OCI-LY7 (cell line): ENCODE measurements around the gene RAB29. TPM values are rescaled to one million over a fixed set of nuclear protein-coding genes. Genes with fewer than 3 reads are reported as not detected.

Source experiments
- BruUV-seq: library from RNA; stranded (reverse); fragments of 400-500 nt; replicated peaks from 2 replicates; lab custom pipeline; 2021; lab: Mats Ljungman, UMichigan
- CTCF ChIA-PET: fragments of 300-600 bp; sonication (Branson Sonifier 250); formaldehyde crosslinking; loops from one replicate; lab custom pipeline; 2022; ENCODE audit warnings: antibody characterized with exemption; ENCODE audit not compliant: unreplicated experiment; lab: Charles Lee
- POLR2A ChIA-PET: fragments of 300-600 bp; sonication (Branson Sonifier 250); formaldehyde crosslinking; loops from one replicate; lab custom pipeline; 2022; ENCODE audit warnings: antibody characterized with exemption; lab: Charles Lee
- DNase-seq: peaks from one replicate; pipeline ENCODE4 v3.0.0-alpha.2; 2015; ENCODE audit warnings: low spot score
- H2AFZ ChIP-seq: fragments of 200-600 bp; sonication (generic), shearing (Covaris generic); 2 replicates; pipeline ENCODE4 v1.6.1; 2014; ENCODE audit warnings: mild to moderate bottlenecking, antibody characterized with exemption, low read length, moderate library complexity
- H3K27ac ChIP-seq: fragments of 200-600 bp; sonication (generic); 2 replicates; pipeline ENCODE4 v1.5.1; 2014; ENCODE audit warnings: mixed run types, low read depth, mild to moderate bottlenecking, moderate library complexity, low read length, inconsistent platforms; ENCODE audit not compliant: poor library complexity, severe bottlenecking
- H3K36me3 ChIP-seq: fragments of 200-600 bp; sonication (generic); 2 replicates; pipeline ENCODE4 v1.6.1; 2014; ENCODE audit warnings: mild to moderate bottlenecking, antibody characterized with exemption, low read length, moderate library complexity, mixed read lengths; ENCODE audit not compliant: insufficient read depth
- H3K4me1 ChIP-seq: fragments of 200-600 bp; sonication (generic); 2 replicates; pipeline ENCODE4 v1.5.1; 2014; ENCODE audit warnings: mild to moderate bottlenecking, low read length; ENCODE audit not compliant: insufficient read depth, poor library complexity, severe bottlenecking
- H3K4me2 ChIP-seq: fragments of 200-600 bp; sonication (generic); 2 replicates; pipeline ENCODE4 v1.6.1; 2014; ENCODE audit warnings: mild to moderate bottlenecking, low read length
- H3K4me3 ChIP-seq: fragments of 200-600 bp; sonication (generic); 2 replicates; pipeline ENCODE4 v1.5.1; 2014; ENCODE audit warnings: mild to moderate bottlenecking, low read depth, low read length; ENCODE audit not compliant: poor library complexity, severe bottlenecking
- H3K79me2 ChIP-seq: fragments of 200-600 bp; sonication (generic); 2 replicates; pipeline ENCODE4 v1.6.1; 2016; ENCODE audit warnings: low read depth, mild to moderate bottlenecking, low read length, moderate library complexity, mixed read lengths; ENCODE audit not compliant: insufficient read depth
- H3K9me2 ChIP-seq: fragments of 200-600 bp; sonication (generic); 2 replicates; pipeline ENCODE4 v1.6.1; 2016; ENCODE audit warnings: mild to moderate bottlenecking, low read length, mixed read lengths; ENCODE audit not compliant: insufficient read depth
- H3K9me3 ChIP-seq: fragments of 200-600 bp; sonication (generic); 2 replicates; pipeline ENCODE4 v1.6.1; 2014; ENCODE audit warnings: mild to moderate bottlenecking, mixed run types, low read length, mixed read lengths
- H4K20me1 ChIP-seq: fragments of 200-600 bp; sonication (generic); 2 replicates; pipeline ENCODE4 v1.6.1; 2014; ENCODE audit warnings: mild to moderate bottlenecking, antibody characterized with exemption, low read length, moderate library complexity, mixed read lengths; ENCODE audit not compliant: insufficient read depth
- CTCF ChIP-seq: fragments of 200-600 bp; sonication (generic); conservative IDR thresholded peaks from 2 replicates; pipeline ENCODE4 v1.5.1; 2014; ENCODE audit warnings: mild to moderate bottlenecking, antibody characterized with exemption, low read length, moderate library complexity, mixed read lengths
- EZH2phosphoT487 ChIP-seq: fragments of 200-600 bp; sonication (generic); IDR thresholded peaks from 2 replicates; pipeline ENCODE4 v1.6.1; 2018; ENCODE audit warnings: low read depth, borderline replicate concordance, mild to moderate bottlenecking, mixed run types, antibody characterized with exemption, low read length, moderate library complexity, mixed read lengths
- intact Hi-C: fragments of 100-400 bp; cut with micrococcal nuclease; formaldehyde crosslinking; loops from one replicate; pipeline ENCODE4 v1.10.0; 2022; ENCODE audit not compliant: unreplicated experiment
- total RNA-seq, 2 experiments: library from RNA; depleted of rRNA in 1 of 2; stranded (reverse); fragments of >200 nt in 1 of 2; shearing (Covaris generic) in 1 of 2; gene quantifications; 2 replicates each; pipeline ENCODE4 v1.2.3, GENCODE V29; 2014 to 2022

Gene RAB29
- total RNA-seq, 2 experiments from 2014 or later, result 5.9 to 7.8 TPM

GRCh38 chr1:205754857-205755256 is 20.4 kb downstream of the RAB29 start:
- H2AFZ ChIP-seq, result no peak overlapping the region
- no peaks in the 10 kb centered on the region for H3K36me3 ChIP-seq
- H3K4me3 ChIP-seq, result no peak overlapping the region
- no peak for DNase-seq
- no peaks in the 10 kb centered on the region for H3K9me3 ChIP-seq
- intact Hi-C loops, result loop anchor here (5.0 kb wide), 1 partner anchor 287 kb away; no protein-coding TSS in a partner anchor
- no TSS peak for BruUV-seq
- H3K27ac ChIP-seq, result no peak overlapping the region
- H3K4me1 ChIP-seq, result peaks cover 7% of the 10 kb centered on the region
- peaks cover 1% of the 10 kb centered on the region; the same call in 1 of the 2 replicates for H3K79me2 ChIP-seq
- H3K4me2 ChIP-seq, result no peak overlapping the region
- ChIA-PET CTCF (no interaction called here), POLR2A (interaction anchor here (0.6 to 1.6 kb wide), 2 partner anchors 10 to 13 kb away, joined by 4 to 6 read pairs; no protein-coding TSS in a partner anchor)
- no peaks in the 10 kb centered on the region for H3K9me2 ChIP-seq
- H4K20me1 ChIP-seq, result no peaks in the 10 kb centered on the region
- no peak for TF ChIP-seq EZH2phosphoT487
- TF ChIP-seq CTCF, result no peak

GRCh38 chr1:205751036-205751651 is 24.1 kb downstream of the RAB29 start:
- intact Hi-C loops, result loop anchor here (5.0 kb wide), 1 partner anchor 291 kb away; no protein-coding TSS in a partner anchor
- Histone ChIP-seq H3K9me3 (no peaks in the 10 kb centered on the region), H3K4me2 (peak overlapping the region; percentile 67; the same call in 1 of the 2 replicates), H2AFZ (peak overlapping the region; percentile 98), H3K4me1 (peaks cover 27% of the 10 kb centered on the region), H3K79me2 (peaks cover 38% of the 10 kb centered on the region), H3K9me2 (no peaks in the 10 kb centered on the region), H3K27ac (peak overlapping the region; percentile 86), H3K4me3 (peak overlapping the region; percentile 95), H4K20me1 (peaks cover 28% of the 10 kb centered on the region), H3K36me3 (peaks cover 30% of the 10 kb centered on the region)
- TF ChIP-seq CTCF (no peak), EZH2phosphoT487 (no peak)
- BruUV-seq, result no TSS peak
- CTCF ChIA-PET, result no interaction called here
- POLR2A ChIA-PET, result interaction anchor here (0.6 to 1.4 kb wide), 2 partner anchors 14 to 811 kb away, joined by 3 to 4 read pairs; no protein-coding TSS in a partner anchor
- no peak for DNase-seq
